Measurements from ENCODE around the gene BIRC2.
"Not testable (repeated sequence)": the region's sequence is repeated elsewhere in the genome, so short reads cannot be mapped to it uniquely, and the experiment has no call there.

Gene BIRC2

GRCh38 chr11:102323542-102324251 lies 23.3 kb upstream of the BIRC2 start:
- no peak for DNase-seq (ENCODE audit: low read depth, low spot score)

- DNase-seq (ENCODE audit: low read depth, low spot score) = no peak
These were observed 21.9 kb upstream of the BIRC2 start for GRCh38 chr11:102325088-102325487.

- no peak for DNase-seq (ENCODE audit: low read depth, low spot score)
These were observed 18.3 kb upstream of the BIRC2 start for GRCh38 chr11:102328748-102329147.

GRCh38 chr11:102330231-102330630 lies 16.8 kb upstream of the BIRC2 start:
- no peak for DNase-seq (ENCODE audit: low read depth, low spot score)

- DNase-seq (ENCODE audit: low read depth, low spot score) = no peak
These were observed 15.7 kb upstream of the BIRC2 start for GRCh38 chr11:102331341-102331740.

GRCh38 chr11:102332611-102332994 lies 14.4 kb upstream of the BIRC2 start:
- DNase-seq (ENCODE audit: low read depth, low spot score) = no peak

GRCh38 chr11:102338479-102339010 lies 8.5 kb upstream of the BIRC2 start:
- DNase-seq (ENCODE audit: low read depth, low spot score) = no peak

GRCh38 chr11:102341311-102341710 lies 5.7 kb upstream of the BIRC2 start:
- DNase-seq (ENCODE audit: low read depth, low spot score) = not testable (repeated sequence)

GRCh38 chr11:102341844-102342318 lies 5.1 kb upstream of the BIRC2 start:
- peak; percentile 58 for DNase-seq (ENCODE audit: low read depth, low spot score)

- no peak for DNase-seq (ENCODE audit: low read depth, low spot score)
These were observed 3.2 kb upstream of the BIRC2 start for GRCh38 chr11:102343809-102344208.

- DNase-seq (ENCODE audit: low read depth, low spot score) = no peak
These were observed 1.1 kb upstream of the BIRC2 start for GRCh38 chr11:102345904-102346303.

- DNase-seq (ENCODE audit: low read depth, low spot score) = no peak
These were observed 612 bp upstream of the BIRC2 start for GRCh38 chr11:102346456-102346747.

- no peak for DNase-seq (ENCODE audit: low read depth, low spot score)
These were observed 702 bp downstream of the BIRC2 start for GRCh38 chr11:102347462-102348370.

- DNase-seq (ENCODE audit: low read depth, low spot score) = no peak
These were observed 10.1 kb downstream of the BIRC2 start for GRCh38 chr11:102357116-102357515.

GRCh38 chr11:102359372-102359771 lies 12.4 kb downstream of the BIRC2 start:
- DNase-seq (ENCODE audit: low read depth, low spot score) = no peak

- DNase-seq (ENCODE audit: low read depth, low spot score) = no peak
These were observed 13.7 kb downstream of the BIRC2 start for GRCh38 chr11:102360681-102361080.

GRCh38 chr11:102361086-102362031 lies 14.3 kb downstream of the BIRC2 start:
- no peak for DNase-seq (ENCODE audit: low read depth, low spot score)

GRCh38 chr11:102364991-102365390 lies 18.0 kb downstream of the BIRC2 start:
- no peak for DNase-seq (ENCODE audit: low read depth, low spot score)

GRCh38 chr11:102367364-102367763 lies 20.4 kb downstream of the BIRC2 start:
- no peak for DNase-seq (ENCODE audit: low read depth, low spot score)

- no peak for DNase-seq (ENCODE audit: low read depth, low spot score)
These were observed 21.5 kb downstream of the BIRC2 start for GRCh38 chr11:102368472-102368871.

GRCh38 chr11:102374633-102375424 lies 27.8 kb downstream of the BIRC2 start:
- not testable (repeated sequence) for DNase-seq (ENCODE audit: low read depth, low spot score)

Measured in brain pericyte (primary cell).